IPS DF 6.9 (cell line): ENCODE results near the gene MAGEB1.
A peak's percentile ranks its signal among the peaks of the same experiment; 100 is the strongest.

Experiments
- DNase-seq: peaks from one replicate; pipeline ENCODE4 v3.0.0-alpha.2; 2013; ENCODE audit warnings: low read depth, low spot score
- H3K27ac ChIP-seq: one replicate; pipeline ENCODE4 v1.5.1; 2013; ENCODE audit warnings: low read length, control low read depth
- H3K27me3 ChIP-seq: 2 replicates; pipeline ENCODE4 v1.6.1; 2013; ENCODE audit warnings: mild to moderate bottlenecking, low read length; ENCODE audit not compliant: control insufficient read depth, insufficient read depth
- H3K36me3 ChIP-seq: 2 replicates; pipeline ENCODE4 v1.6.1; 2013; ENCODE audit warnings: low read length; ENCODE audit not compliant: control insufficient read depth, insufficient read depth
- H3K4me1 ChIP-seq: 2 replicates; pipeline ENCODE4 v1.6.1; 2013; ENCODE audit warnings: low read length; ENCODE audit not compliant: control insufficient read depth, insufficient read depth
- H3K4me3 ChIP-seq: 2 replicates; pipeline ENCODE4 v1.5.1; 2013; ENCODE audit warnings: mild to moderate bottlenecking, low read length
- H3K9me3 ChIP-seq: 2 replicates; pipeline ENCODE4 v1.6.1; 2013; ENCODE audit warnings: low read length, inconsistent platforms; ENCODE audit not compliant: control insufficient read depth, insufficient read depth
- whole genome bisulfite sequencing: extraction: QIAGEN DNeasy Blood & Tissue Kit; methylation state at CpG from one replicate; pipeline ENCODE4 v1.1.7; 2013; ENCODE audit warnings: mixed read lengths, missing lambda C conversion rate; ENCODE audit not compliant: insufficient read length, insufficient coverage; 5-methylcytosine and 5-hydroxymethylcytosine counted together

Gene MAGEB1, protein sequence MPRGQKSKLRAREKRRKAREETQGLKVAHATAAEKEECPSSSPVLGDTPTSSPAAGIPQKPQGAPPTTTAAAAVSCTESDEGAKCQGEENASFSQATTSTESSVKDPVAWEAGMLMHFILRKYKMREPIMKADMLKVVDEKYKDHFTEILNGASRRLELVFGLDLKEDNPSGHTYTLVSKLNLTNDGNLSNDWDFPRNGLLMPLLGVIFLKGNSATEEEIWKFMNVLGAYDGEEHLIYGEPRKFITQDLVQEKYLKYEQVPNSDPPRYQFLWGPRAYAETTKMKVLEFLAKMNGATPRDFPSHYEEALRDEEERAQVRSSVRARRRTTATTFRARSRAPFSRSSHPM

DNA sequence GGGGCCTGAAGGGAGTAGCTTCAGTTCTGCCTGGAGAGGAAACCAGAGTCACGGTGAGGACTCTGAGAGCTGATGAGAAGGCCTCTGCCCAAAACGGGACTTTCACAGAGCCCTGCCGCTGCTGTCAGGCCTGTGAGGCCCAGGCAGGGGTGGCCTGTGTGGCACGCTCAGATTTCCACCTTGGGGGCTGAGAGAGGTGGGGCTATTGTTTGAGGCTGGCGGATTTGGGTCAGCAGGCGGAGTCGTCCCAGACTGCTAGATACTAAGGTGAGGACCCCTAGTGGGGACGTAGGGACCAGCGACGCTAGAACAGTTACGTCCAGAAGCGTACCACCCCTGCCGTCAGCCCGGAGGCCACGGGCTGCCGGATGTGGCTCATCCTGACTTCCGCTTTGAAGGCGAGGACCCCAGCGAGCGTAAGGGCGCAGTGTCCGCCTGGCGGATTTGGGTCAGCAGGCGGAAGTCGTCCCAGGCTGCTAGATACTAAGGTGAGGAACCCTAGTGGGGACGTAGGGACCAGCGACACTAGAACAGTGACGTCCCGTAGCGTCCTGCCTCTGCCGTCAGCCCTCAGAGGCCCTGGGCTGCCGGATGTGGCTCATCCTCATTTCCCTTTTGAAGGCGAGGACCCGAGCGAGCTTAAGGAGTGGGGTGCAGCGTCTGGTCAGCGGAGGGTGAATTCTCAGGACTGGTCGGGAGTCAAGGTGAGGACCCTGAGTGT is at the start of gene MAGEB1:
Gene MAGEB1 (plus strand): TSS at position 378 of the 721 bp plus-strand sequence. CDS start 3,348 bp downstream, outside the sequence.
- H3K36me3 ChIP-seq = no peaks in the 10 kb centered on the region
- no peaks in the 10 kb centered on the region for H3K27me3 ChIP-seq
- H3K27ac ChIP-seq = no peak within 1 kb of the TSS
- peak; percentile 35 for DNase-seq
- H3K4me3 ChIP-seq = no peak within 1 kb of the TSS
- no peaks in the 10 kb centered on the region for H3K4me1 ChIP-seq
- WGBS = no CpG with 5 or more reads among the region's 38 CpGs
- no peaks in the 10 kb centered on the region for H3K9me3 ChIP-seq

DNA sequence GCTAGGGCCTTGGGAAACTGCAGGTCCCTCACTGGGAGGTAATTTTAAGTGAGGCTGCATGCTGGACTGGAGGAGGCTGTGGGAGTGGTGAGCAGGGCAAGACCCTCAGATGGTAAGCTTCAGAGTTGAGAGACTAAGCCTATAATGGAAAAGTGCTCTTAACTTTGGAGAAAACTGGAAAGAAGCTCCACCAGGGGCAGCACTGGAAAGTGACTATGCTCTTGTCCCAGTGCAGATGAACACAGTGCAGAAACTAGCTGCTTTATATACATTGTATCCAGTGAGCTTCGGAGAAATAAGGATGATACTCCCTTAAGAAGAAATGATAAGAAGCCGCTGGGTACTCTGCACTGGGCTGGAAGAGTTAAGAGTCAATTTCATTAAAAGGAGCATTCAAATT is 34.8 kb upstream of the MAGEB1 start:
- Histone ChIP-seq H3K27ac (no peak overlapping the region), H3K4me3 (no peak overlapping the region), H3K27me3 (no peaks in the 10 kb centered on the region), H3K4me1 (no peaks in the 10 kb centered on the region), H3K36me3 (no peaks in the 10 kb centered on the region), H3K9me3 (no peaks in the 10 kb centered on the region)
- DNase-seq = no peak
- WGBS = no CpG with 5 or more reads among the region's 2 CpGs

DNA sequence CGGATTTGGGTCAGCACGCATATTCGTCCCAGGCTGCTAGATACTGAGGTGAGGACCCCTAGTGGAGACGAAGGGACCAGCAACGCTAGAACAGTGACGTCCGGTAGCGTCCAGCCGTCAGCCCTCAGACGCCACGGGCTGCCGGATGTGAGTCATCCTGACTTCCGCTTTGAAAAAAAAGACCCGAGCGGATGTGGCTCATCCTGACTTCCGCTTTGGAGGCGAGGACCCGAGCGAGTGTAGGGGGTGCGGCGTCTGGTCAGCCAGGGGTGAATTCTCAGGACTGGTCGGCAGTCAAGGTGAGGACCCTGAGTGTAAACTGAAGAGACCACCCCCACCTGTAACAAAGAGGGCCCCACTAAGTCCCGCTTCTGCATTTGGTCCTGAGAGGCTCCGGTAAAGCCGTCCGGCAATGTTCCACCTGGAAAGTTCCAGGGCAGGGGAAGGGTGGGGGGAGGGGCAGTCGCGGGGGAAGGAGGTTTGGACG is 31.5 kb upstream of the MAGEB1 start, which contains the start of gene MAGEB2:
Gene MAGEB2 (plus strand): TSS at position 207 of the 487 bp plus-strand sequence. CDS start 3,018 bp downstream, outside the sequence.
- Histone ChIP-seq H3K36me3 (no peaks in the 10 kb centered on the region), H3K4me1 (peaks cover 2% of the 10 kb centered on the region; the same call in 1 of the 2 replicates), H3K27ac (no peak within 1 kb of the TSS), H3K4me3 (no peak within 1 kb of the TSS), H3K9me3 (no peaks in the 10 kb centered on the region), H3K27me3 (no peaks in the 10 kb centered on the region)
- WGBS = no CpG with 5 or more reads among the region's 29 CpGs
- DNase-seq = no peak

DNA sequence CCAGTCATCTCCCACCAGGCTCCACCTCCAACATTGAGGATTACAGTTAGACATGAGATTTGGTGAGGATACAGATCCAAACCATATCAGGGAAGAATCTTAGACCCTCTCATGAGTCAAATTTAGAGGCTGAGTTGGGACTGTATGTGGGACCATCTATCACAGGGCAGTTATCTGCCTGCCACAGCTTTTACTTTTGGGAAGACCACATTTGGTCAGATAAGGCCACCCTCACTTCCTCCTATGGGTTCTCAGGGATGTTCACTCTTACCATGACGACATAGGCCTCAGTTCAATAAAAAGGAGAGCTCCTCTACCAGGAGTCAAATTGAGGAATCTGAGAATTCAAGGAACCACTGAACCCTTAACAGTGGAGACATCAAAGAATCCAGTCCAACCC is 29.5 kb upstream of the MAGEB1 start:
- H3K36me3 ChIP-seq = no peaks in the 10 kb centered on the region
- WGBS = no CpG with 5 or more reads among the region's 1 CpG
- H3K4me3 ChIP-seq = no peak overlapping the region
- peaks cover 2% of the 10 kb centered on the region; the same call in 1 of the 2 replicates for H3K4me1 ChIP-seq
- no peak for DNase-seq
- no peak overlapping the region for H3K27ac ChIP-seq
- no peaks in the 10 kb centered on the region for H3K27me3 ChIP-seq
- H3K9me3 ChIP-seq = no peaks in the 10 kb centered on the region

DNA sequence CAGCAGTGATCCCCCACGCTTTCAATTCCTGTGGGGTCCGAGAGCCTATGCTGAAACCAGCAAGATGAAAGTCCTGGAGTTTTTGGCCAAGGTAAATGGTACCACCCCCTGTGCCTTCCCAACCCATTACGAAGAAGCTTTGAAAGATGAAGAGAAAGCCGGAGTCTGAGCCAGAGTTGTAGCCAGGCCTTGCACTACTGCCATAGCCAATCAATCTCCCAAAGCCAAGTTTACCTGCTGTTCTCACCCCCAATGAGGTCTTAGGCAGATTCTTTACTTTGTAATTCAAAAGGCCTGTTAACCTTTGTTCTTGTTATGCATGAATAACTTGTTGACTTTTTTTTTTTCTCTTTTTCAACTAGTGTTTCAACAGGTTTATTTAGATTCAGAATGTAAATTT is 27.6 kb upstream of the MAGEB1 start:
- Histone ChIP-seq H3K27me3 (no peaks in the 10 kb centered on the region), H3K27ac (no peak overlapping the region), H3K4me1 (peaks cover 2% of the 10 kb centered on the region; the same call in 1 of the 2 replicates), H3K9me3 (no peaks in the 10 kb centered on the region), H3K36me3 (no peaks in the 10 kb centered on the region), H3K4me3 (no peak overlapping the region)
- WGBS = no CpG with 5 or more reads among the region's 4 CpGs
- peak; percentile 27 for DNase-seq

DNA sequence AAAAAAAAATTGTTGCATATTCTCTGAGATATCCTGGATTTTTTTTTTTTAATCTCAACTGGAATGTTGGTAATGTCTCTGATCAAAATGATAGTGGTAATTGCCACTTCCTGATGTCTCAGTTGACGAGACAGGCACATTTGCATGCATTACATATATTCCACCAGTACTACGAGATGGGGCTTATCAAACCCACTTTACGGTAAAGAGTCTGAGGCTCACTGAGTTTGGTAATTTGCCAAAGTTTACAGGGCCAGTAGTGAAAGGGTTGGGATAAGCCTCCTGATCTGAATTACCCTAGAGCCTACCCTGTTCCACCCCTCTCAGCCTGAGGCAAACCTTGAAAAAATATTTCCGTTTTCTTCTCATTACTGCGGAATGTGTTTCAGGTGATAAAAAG is 26.3 kb upstream of the MAGEB1 start:
- no peak for DNase-seq
- H3K4me3 ChIP-seq = no peak overlapping the region
- no CpG with 5 or more reads among the region's 5 CpGs for WGBS

DNA sequence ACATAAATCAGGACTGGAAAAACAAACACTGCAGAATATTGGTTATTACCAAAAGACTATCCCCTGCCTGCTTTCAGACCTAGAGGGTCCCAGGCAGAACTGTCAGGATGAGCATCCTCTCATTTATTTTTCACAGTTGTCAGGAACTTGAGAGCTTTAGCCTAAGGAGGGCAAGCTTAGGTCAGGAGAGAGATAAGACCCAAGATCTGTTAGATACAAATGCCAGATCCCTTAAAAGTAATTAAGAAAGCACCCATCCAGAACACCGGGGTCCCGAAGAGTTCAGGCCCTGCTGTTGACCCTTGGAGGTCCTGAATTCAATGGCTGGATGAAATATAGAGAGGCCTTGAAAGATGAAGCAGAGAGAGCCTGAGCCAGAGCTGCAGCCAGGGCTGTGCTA is 22.4 kb upstream of the MAGEB1 start:
- WGBS = no CpG with 5 or more reads among the region's 2 CpGs
- H3K36me3 ChIP-seq = no peaks in the 10 kb centered on the region
- no peaks in the 10 kb centered on the region for H3K4me1 ChIP-seq
- H3K9me3 ChIP-seq = no peaks in the 10 kb centered on the region
- no peak overlapping the region for H3K27ac ChIP-seq
- DNase-seq = no peak
- H3K27me3 ChIP-seq = no peaks in the 10 kb centered on the region
- H3K4me3 ChIP-seq = no peak overlapping the region

More for the DNA sequence above, 26.3 kb upstream of the MAGEB1 start:
- H3K4me1 ChIP-seq = peaks cover 2% of the 10 kb centered on the region; the same call in 1 of the 2 replicates
- no peaks in the 10 kb centered on the region for H3K27me3 ChIP-seq
- no peaks in the 10 kb centered on the region for H3K9me3 ChIP-seq
- no peaks in the 10 kb centered on the region for H3K36me3 ChIP-seq
- no peak overlapping the region for H3K27ac ChIP-seq

DNA sequence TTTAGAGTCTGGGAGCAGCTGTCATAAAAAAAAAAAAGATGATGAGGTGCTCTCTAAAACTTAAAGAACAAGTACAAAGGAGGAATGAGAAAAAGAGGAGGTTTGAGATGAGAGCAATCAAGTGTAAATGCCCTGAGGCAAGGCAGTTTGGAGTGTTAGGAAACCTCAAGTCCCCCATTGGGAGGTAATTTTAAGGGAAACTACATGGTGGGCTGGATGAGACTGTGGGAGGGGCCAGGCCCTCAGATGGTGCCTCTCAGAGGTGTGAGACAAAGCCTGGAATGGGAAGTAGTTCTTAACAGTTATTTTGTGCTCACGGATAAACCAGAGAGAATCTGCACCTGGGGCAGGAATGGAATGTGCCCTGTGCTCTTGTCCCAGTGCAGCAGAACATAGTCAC is 18.4 kb upstream of the MAGEB1 start:
- H3K4me3 ChIP-seq = no peak overlapping the region
- WGBS = no CpG with 5 or more reads among the region's 1 CpG
- H3K4me1 ChIP-seq = no peaks in the 10 kb centered on the region
- no peak for DNase-seq
- H3K36me3 ChIP-seq = no peaks in the 10 kb centered on the region
- no peak overlapping the region for H3K27ac ChIP-seq
- no peaks in the 10 kb centered on the region for H3K9me3 ChIP-seq
- H3K27me3 ChIP-seq = no peaks in the 10 kb centered on the region

DNA sequence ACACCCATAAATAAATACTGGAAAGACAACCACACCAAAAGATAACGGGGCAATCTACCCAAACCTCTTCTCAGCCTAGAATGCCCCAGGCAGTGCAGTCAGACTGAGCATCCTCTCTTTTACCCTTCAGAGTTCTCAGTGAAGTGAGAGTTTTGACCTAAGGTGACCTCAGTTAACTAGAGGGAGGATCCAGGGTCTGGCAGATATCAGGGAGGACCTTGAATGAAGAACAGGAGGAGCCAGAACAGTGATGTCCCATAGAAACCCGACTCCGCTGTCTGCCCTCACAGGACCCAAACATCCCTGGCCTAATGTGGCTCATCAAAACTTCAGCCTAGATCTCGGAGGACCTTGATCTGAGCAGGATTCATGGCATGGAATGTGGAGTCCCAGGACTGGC is 16.6 kb upstream of the MAGEB1 start, which contains the start of gene MAGEB3:
Gene MAGEB3 (plus strand): TSS at position 263 of the 400 bp plus-strand sequence. CDS start 5,268 bp downstream, outside the sequence.
- H3K9me3 ChIP-seq = no peaks in the 10 kb centered on the region
- DNase-seq = no peak
- H3K4me3 ChIP-seq = no peak within 1 kb of the TSS
- no peaks in the 10 kb centered on the region for H3K36me3 ChIP-seq
- WGBS = no CpG with 5 or more reads among the region's 4 CpGs
- no peak within 1 kb of the TSS for H3K27ac ChIP-seq
- H3K4me1 ChIP-seq = no peaks in the 10 kb centered on the region
- no peaks in the 10 kb centered on the region for H3K27me3 ChIP-seq

DNA sequence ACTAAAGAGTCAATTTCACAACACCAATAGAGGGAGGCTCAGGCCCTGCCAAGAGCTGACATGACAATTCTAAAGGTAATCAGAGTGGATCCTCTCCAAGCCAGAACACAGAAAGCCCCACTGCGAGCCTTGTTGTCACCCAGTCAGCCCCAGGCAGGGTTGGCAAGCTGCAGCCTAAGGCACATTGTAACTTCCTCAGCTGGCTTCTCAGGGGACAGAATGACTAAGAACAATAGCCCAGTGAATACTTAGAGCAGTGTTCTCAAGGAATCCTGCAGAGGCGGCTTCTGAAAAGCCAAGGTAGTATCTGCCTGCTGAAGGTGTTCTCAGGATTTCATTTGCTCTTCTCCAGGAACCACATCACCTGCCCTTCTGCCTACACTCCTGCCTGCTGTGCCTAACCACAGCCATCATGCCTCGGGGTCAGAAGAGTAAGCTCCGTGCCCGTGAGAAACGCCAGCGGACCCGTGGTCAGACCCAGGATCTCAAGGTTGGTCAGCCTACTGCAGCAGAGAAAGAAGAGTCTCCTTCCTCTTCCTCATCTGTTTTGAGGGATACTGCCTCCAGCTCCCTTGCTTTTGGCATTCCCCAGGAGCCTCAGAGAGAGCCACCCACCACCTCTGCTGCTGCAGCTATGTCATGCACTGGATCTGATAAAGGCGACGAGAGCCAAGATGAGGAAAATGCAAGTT is 5.1 kb upstream of the MAGEB1 start, which contains the start of gene MAGEB4:
Gene MAGEB4 (plus strand): TSS at position 277 of the 692 bp plus-strand sequence. CDS start 136 bp downstream, at position 413.
- Histone ChIP-seq H3K36me3 (no peaks in the 10 kb centered on the region), H3K27me3 (no peaks in the 10 kb centered on the region), H3K4me1 (no peaks in the 10 kb centered on the region), H3K9me3 (no peaks in the 10 kb centered on the region), H3K27ac (no peak within 1 kb of the TSS), H3K4me3 (no peak within 1 kb of the TSS)
- no peak for DNase-seq
- no CpG with 5 or more reads among the region's 10 CpGs for WGBS
